ENCODE results near the gene PDE7B. TPM values are rescaled to one million over a fixed set of nuclear protein-coding genes. Genes with fewer than 3 reads are reported as not detected.

The PDE7B gene
- total and polyA plus RNA-seq, 4 donors: 0.75 to 5.2 (median 1.3) TPM

DNA sequence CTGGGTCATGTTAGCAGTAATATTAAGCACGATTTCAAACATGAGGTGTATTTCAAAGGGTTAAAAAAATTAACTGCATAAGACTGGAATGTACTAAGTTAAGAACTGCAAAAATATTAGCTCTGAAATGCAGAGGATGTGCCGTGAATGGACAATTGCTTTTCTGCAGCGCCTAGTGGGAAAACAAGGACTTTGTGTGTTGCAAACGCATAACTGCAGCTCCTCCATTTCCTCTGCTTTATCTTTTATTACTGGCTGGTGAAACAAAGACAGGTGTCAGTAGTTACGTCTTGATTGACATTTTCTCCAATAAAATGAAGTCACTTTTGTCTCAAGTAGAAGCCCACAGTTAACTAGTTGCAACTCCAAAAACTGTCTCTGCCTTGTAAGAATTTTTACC is 1.7 kb downstream of the PDE7B start:
- no peaks in the 10 kb centered on the region for H3K4me1 ChIP-seq (ENCODE audit: control insufficient read depth in 4 of 4, insufficient read depth in 4 of 4, low read length in 3 of 4)
- DNase-seq (ENCODE audit: low spot score): no peak
- TF ChIP-seq FOXA1 (IDR thresholded peaks at IDR 0.05) (no peak), YY1 (IDR thresholded peaks at IDR 0.05) (peak; percentile 58), RAD21 (IDR thresholded peaks at IDR 0.05) (peak in 1 of 2 donors; percentile 13)
- H3K4me3 ChIP-seq (ENCODE audit: low read depth in 1 of 3, low read length in 3 of 3): peak overlapping the region in 2 of 3 donors; percentile 15 to 33
- H3K9me3 ChIP-seq (ENCODE audit: control insufficient read depth in 4 of 4, low read length in 3 of 4): no peaks in the 10 kb centered on the region
- 37% methylated on average over 5 of the region's 5 CpGs for WGBS
- no peaks in the 10 kb centered on the region for H3K36me3 ChIP-seq (ENCODE audit: control insufficient read depth in 4 of 4, insufficient read depth in 3 of 4, low read depth in 1 of 4, low read length in 3 of 4)
- no peak overlapping the region for H3K27ac ChIP-seq (ENCODE audit: low read depth in 1 of 2, low read length in 2 of 2)
- no peaks in the 10 kb centered on the region for H3K27me3 ChIP-seq (ENCODE audit: control insufficient read depth in 4 of 4, insufficient read depth in 4 of 4, low read length in 3 of 4)
- H3K9ac ChIP-seq (ENCODE audit: low read depth in 1 of 2, low read length in 2 of 2): no peak overlapping the region

DNA sequence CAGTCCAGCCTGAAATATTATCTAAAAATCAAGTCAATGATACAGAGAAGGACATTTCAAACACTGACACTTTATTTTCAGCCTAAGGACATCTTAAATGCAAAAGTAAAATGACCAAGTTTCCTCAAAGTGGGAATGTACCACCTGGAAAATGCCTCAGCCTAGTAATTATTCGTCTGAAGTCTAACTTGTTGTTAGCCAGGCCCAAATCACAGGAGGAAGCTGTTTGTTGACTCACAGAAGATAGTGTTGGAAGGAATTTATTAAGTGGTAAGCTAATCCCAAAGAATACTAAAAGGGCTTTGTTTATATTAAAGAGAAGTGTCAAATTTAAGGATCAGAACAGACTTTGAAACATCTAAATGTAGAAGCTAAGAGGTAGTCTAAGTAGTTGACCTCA is 2.5 kb downstream of the PDE7B start:
- Histone ChIP-seq H3K36me3 (ENCODE audit: control insufficient read depth in 4 of 4, insufficient read depth in 3 of 4, low read depth in 1 of 4, low read length in 3 of 4) (no peaks in the 10 kb centered on the region), H3K27me3 (ENCODE audit: control insufficient read depth in 4 of 4, insufficient read depth in 4 of 4, low read length in 3 of 4) (no peaks in the 10 kb centered on the region), H3K9ac (ENCODE audit: low read depth in 1 of 2, low read length in 2 of 2) (no peak overlapping the region), H3K4me3 (ENCODE audit: low read depth in 1 of 3, low read length in 3 of 3) (no peak overlapping the region), H3K27ac (ENCODE audit: low read depth in 1 of 2, low read length in 2 of 2) (no peak overlapping the region), H3K9me3 (ENCODE audit: control insufficient read depth in 4 of 4, low read length in 3 of 4) (no peaks in the 10 kb centered on the region), H3K4me1 (ENCODE audit: control insufficient read depth in 4 of 4, insufficient read depth in 4 of 4, low read length in 3 of 4) (no peaks in the 10 kb centered on the region)
- no peak for DNase-seq (ENCODE audit: low spot score)
- WGBS: 71% methylated on average over 1 of the region's 1 CpG
- TF ChIP-seq SP1 (IDR thresholded peaks at IDR 0.05): no peak
- TF ChIP-seq NR2F2 (IDR thresholded peaks at IDR 0.05): no peak
- no peak for TF ChIP-seq RXRA (IDR thresholded peaks at IDR 0.05)
- TF ChIP-seq, protein P1, sequence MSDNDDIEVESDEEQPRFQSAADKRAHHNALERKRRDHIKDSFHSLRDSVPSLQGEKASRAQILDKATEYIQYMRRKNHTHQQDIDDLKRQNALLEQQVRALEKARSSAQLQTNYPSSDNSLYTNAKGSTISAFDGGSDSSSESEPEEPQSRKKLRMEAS (IDR thresholded peaks at IDR 0.05): no peak
- TF ChIP-seq YY1 (IDR thresholded peaks at IDR 0.05): no peak
- no peak for TF ChIP-seq TAF1 (conservative IDR thresholded peaks at IDR 0.05)
- TF ChIP-seq EGR1 (IDR thresholded peaks at IDR 0.05; ENCODE audit: low read depth in 2 of 2): no peak
- TF ChIP-seq, protein P2, sequence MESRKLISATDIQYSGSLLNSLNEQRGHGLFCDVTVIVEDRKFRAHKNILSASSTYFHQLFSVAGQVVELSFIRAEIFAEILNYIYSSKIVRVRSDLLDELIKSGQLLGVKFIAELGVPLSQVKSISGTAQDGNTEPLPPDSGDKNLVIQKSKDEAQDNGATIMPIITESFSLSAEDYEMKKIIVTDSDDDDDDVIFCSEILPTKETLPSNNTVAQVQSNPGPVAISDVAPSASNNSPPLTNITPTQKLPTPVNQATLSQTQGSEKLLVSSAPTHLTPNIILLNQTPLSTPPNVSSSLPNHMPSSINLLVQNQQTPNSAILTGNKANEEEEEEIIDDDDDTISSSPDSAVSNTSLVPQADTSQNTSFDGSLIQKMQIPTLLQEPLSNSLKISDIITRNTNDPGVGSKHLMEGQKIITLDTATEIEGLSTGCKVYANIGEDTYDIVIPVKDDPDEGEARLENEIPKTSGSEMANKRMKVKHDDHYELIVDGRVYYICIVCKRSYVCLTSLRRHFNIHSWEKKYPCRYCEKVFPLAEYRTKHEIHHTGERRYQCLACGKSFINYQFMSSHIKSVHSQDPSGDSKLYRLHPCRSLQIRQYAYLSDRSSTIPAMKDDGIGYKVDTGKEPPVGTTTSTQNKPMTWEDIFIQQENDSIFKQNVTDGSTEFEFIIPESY (IDR thresholded peaks at IDR 0.05): no peak
- no peak for TF ChIP-seq GABPA (IDR thresholded peaks at IDR 0.05 in 1 of 2, conservative IDR thresholded peaks at IDR 0.05 in 1 of 2)
- TF ChIP-seq JUND (IDR thresholded peaks at IDR 0.05): no peak
- TF ChIP-seq, protein P3, sequence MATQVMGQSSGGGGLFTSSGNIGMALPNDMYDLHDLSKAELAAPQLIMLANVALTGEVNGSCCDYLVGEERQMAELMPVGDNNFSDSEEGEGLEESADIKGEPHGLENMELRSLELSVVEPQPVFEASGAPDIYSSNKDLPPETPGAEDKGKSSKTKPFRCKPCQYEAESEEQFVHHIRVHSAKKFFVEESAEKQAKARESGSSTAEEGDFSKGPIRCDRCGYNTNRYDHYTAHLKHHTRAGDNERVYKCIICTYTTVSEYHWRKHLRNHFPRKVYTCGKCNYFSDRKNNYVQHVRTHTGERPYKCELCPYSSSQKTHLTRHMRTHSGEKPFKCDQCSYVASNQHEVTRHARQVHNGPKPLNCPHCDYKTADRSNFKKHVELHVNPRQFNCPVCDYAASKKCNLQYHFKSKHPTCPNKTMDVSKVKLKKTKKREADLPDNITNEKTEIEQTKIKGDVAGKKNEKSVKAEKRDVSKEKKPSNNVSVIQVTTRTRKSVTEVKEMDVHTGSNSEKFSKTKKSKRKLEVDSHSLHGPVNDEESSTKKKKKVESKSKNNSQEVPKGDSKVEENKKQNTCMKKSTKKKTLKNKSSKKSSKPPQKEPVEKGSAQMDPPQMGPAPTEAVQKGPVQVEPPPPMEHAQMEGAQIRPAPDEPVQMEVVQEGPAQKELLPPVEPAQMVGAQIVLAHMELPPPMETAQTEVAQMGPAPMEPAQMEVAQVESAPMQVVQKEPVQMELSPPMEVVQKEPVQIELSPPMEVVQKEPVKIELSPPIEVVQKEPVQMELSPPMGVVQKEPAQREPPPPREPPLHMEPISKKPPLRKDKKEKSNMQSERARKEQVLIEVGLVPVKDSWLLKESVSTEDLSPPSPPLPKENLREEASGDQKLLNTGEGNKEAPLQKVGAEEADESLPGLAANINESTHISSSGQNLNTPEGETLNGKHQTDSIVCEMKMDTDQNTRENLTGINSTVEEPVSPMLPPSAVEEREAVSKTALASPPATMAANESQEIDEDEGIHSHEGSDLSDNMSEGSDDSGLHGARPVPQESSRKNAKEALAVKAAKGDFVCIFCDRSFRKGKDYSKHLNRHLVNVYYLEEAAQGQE (IDR thresholded peaks at IDR 0.05): no peak
- no peak for TF ChIP-seq HNF4A (conservative IDR thresholded peaks at IDR 0.05)
- TF ChIP-seq, protein P4, sequence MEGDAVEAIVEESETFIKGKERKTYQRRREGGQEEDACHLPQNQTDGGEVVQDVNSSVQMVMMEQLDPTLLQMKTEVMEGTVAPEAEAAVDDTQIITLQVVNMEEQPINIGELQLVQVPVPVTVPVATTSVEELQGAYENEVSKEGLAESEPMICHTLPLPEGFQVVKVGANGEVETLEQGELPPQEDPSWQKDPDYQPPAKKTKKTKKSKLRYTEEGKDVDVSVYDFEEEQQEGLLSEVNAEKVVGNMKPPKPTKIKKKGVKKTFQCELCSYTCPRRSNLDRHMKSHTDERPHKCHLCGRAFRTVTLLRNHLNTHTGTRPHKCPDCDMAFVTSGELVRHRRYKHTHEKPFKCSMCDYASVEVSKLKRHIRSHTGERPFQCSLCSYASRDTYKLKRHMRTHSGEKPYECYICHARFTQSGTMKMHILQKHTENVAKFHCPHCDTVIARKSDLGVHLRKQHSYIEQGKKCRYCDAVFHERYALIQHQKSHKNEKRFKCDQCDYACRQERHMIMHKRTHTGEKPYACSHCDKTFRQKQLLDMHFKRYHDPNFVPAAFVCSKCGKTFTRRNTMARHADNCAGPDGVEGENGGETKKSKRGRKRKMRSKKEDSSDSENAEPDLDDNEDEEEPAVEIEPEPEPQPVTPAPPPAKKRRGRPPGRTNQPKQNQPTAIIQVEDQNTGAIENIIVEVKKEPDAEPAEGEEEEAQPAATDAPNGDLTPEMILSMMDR (IDR thresholded peaks at IDR 0.05; ENCODE audit: low read depth, low read length, missing input control): no peak
- TF ChIP-seq, protein P5, sequence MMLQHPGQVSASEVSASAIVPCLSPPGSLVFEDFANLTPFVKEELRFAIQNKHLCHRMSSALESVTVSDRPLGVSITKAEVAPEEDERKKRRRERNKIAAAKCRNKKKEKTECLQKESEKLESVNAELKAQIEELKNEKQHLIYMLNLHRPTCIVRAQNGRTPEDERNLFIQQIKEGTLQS (IDR thresholded peaks at IDR 0.05): no peak
